Natural killer cell (primary cell): ENCODE results near the gene KRTAP24-1. TPM values are rescaled to one million over a fixed set of nuclear protein-coding genes. Genes with fewer than 3 reads are reported as not detected.

ENCODE experiments used
- ATAC-seq, 3 donors: fragments of 150-1000 bp in 2 of 3; fragments of 200-7000 bp in 1 of 3; cut with Tn5 transposase; 1 replicate in 1 of 3; 2 replicates in 2 of 3; pipeline ENCODE4 v1.10.0; 2021; ENCODE audit warnings: mild to moderate bottlenecking in 2 of 3, moderate library complexity in 2 of 3
- DNase-seq, 2 donors: peaks; one replicate each; pipeline versions ENCODE4 v3.0.0 to v3.0.0-alpha.2; 2013 to 2021; ENCODE audit warnings: mixed read lengths in 1 of 2
- H3K27ac ChIP-seq: one replicate; pipeline ENCODE4 v1.5.1; 2013; ENCODE audit warnings: mild to moderate bottlenecking, low read length
- H3K27me3 ChIP-seq: one replicate; pipeline ENCODE4 v1.6.1; 2013; ENCODE audit warnings: low read length; ENCODE audit not compliant: control insufficient read depth, insufficient read depth
- H3K36me3 ChIP-seq: one replicate; pipeline ENCODE4 v1.6.1; 2013; ENCODE audit warnings: low read length; ENCODE audit not compliant: control insufficient read depth, insufficient read depth
- H3K4me1 ChIP-seq: one replicate; pipeline ENCODE4 v1.6.1; 2013; ENCODE audit warnings: low read length; ENCODE audit not compliant: control insufficient read depth, insufficient read depth
- H3K4me3 ChIP-seq: one replicate; pipeline ENCODE4 v1.5.1; 2013; ENCODE audit warnings: low read length
- H3K9me3 ChIP-seq: one replicate; pipeline ENCODE4 v1.6.1; 2013; ENCODE audit warnings: low read length; ENCODE audit not compliant: control insufficient read depth, insufficient read depth
- H3K27ac Mint-ChIP-seq, 2 donors: one replicate each; pipeline ENCODE4 v1.8.0; 2022; ENCODE audit warnings: mild to moderate bottlenecking in 2 of 2, mixed read lengths in 2 of 2, moderate library complexity in 1 of 2
- H3K27me3 Mint-ChIP-seq, 2 donors: one replicate each; pipeline ENCODE4 v1.8.0; 2022; ENCODE audit warnings: low read depth in 2 of 2, mixed read lengths in 2 of 2
- H3K36me3 Mint-ChIP-seq: one replicate; pipeline ENCODE4 v1.8.0; 2022; ENCODE audit warnings: mixed read lengths
- H3K4me1 Mint-ChIP-seq, 2 donors: one replicate each; pipeline ENCODE4 v1.8.0; 2022; ENCODE audit warnings: mixed read lengths in 2 of 2
- H3K4me3 Mint-ChIP-seq: one replicate; pipeline ENCODE4 v1.8.0; 2022; ENCODE audit warnings: mild to moderate bottlenecking, moderate library complexity, mixed read lengths
- H3K9me3 Mint-ChIP-seq, 2 donors: one replicate each; pipeline ENCODE4 v1.8.0; 2022; ENCODE audit warnings: mixed read lengths in 2 of 2
- CTCF ChIP-seq: fragments of 200-600 bp; IDR thresholded peaks from one replicate; pipeline ENCODE4 v1.8.0; 2022; ENCODE audit warnings: antibody characterized with exemption
- WGBS: methylation state at CpG from one replicate; pipeline ENCODE4 v1.1.7; 2013; ENCODE audit warnings: missing lambda C conversion rate; ENCODE audit not compliant: insufficient coverage; 5-methylcytosine and 5-hydroxymethylcytosine counted together
- intact Hi-C: fragments of 100-400 bp; cut with micrococcal nuclease; formaldehyde crosslinking; loops from one replicate; pipeline ENCODE4 v1.14.2; 2022
- total RNA-seq, 4 donors: library from RNA; stranded (reverse); fragments of 120-200 nt in 1 of 4; gene quantifications; one replicate each; pipeline versions ENCODE4 v1.2.3 to v1.2.4, GENCODE V29; 2013 to 2022

Gene KRTAP24-1
- total RNA-seq, result not detected
- total RNA-seq (2013), result not detected

GRCh38 chr21:30282850-30283249 is at the start of gene KRTAP24-1:
KRTAP24-1 (minus strand) TSS chr21:30282950; CDS start chr21:30282932, 18 bp downstream.
- H3K4me1 Mint-ChIP-seq, result no peaks in the 10 kb centered on the region
- no peaks in the 10 kb centered on the region for H3K4me1 ChIP-seq
- DNase-seq, result no peak
- no peaks in the 10 kb centered on the region for H3K36me3 Mint-ChIP-seq
- H3K9me3 ChIP-seq, result no peaks in the 10 kb centered on the region
- H3K4me3 Mint-ChIP-seq, result no peak within 1 kb of the TSS
- no peak within 1 kb of the TSS for H3K4me3 ChIP-seq
- 51% methylated on average over 3 of the region's 3 CpGs for WGBS
- TF ChIP-seq CTCF, result no peak
- H3K27me3 ChIP-seq, result no peaks in the 10 kb centered on the region
- peaks cover 6 to 13% of the 10 kb centered on the region in 2 donors for H3K9me3 Mint-ChIP-seq
- intact Hi-C loops, result no loop called here
- no peaks in the 10 kb centered on the region for H3K36me3 ChIP-seq
- no peak within 1 kb of the TSS for H3K27ac Mint-ChIP-seq
- no peak for ATAC-seq
- no peaks in the 10 kb centered on the region for H3K27me3 Mint-ChIP-seq
- no peak within 1 kb of the TSS for H3K27ac ChIP-seq

- DNase-seq, result no peak
- no peaks in the 10 kb centered on the region for H3K27me3 ChIP-seq
- intact Hi-C loops, result no loop called here
- Mint-ChIP-seq H3K36me3 (no peaks in the 10 kb centered on the region), H3K9me3 (peaks cover 3 to 8% of the 10 kb centered on the region in 2 donors), H3K27me3 (no peaks in the 10 kb centered on the region), H3K4me1 (no peaks in the 10 kb centered on the region), H3K27ac (no peak overlapping the region), H3K4me3 (no peak overlapping the region)
- H3K4me1 ChIP-seq, result no peaks in the 10 kb centered on the region
- no peak for ATAC-seq
- WGBS, result 85% methylated on average over 3 of the region's 4 CpGs
- H3K4me3 ChIP-seq, result no peak overlapping the region
- TF ChIP-seq CTCF, result no peak
- no peaks in the 10 kb centered on the region for H3K36me3 ChIP-seq
- no peak overlapping the region for H3K27ac ChIP-seq
- H3K9me3 ChIP-seq, result peaks cover 3% of the 10 kb centered on the region
Observed at GRCh38 chr21:30329203-30329875, 46.6 kb upstream of the KRTAP24-1 start.

- Mint-ChIP-seq H3K27ac (no peak overlapping the region), H3K9me3 (peaks cover 4 to 9% of the 10 kb centered on the region in 2 donors), H3K4me3 (no peak overlapping the region), H3K4me1 (no peaks in the 10 kb centered on the region), H3K36me3 (no peaks in the 10 kb centered on the region), H3K27me3 (no peaks in the 10 kb centered on the region)
- intact Hi-C loops, result no loop called here
- Histone ChIP-seq H3K4me1 (no peaks in the 10 kb centered on the region), H3K27ac (no peak overlapping the region), H3K27me3 (no peaks in the 10 kb centered on the region), H3K4me3 (no peak overlapping the region), H3K36me3 (no peaks in the 10 kb centered on the region), H3K9me3 (peaks cover 3% of the 10 kb centered on the region)
- TF ChIP-seq CTCF, result no peak
- DNase-seq, result no peak
- ATAC-seq, result no peak
Observed at GRCh38 chr21:30326390-30326789, 43.6 kb upstream of the KRTAP24-1 start.

GRCh38 chr21:30320215-30320614 is 37.5 kb upstream of the KRTAP24-1 start, which contains the start of gene KRTAP26-1:
KRTAP26-1 (minus strand) TSS chr21:30320315; CDS start chr21:30320035, 280 bp downstream.
- Histone ChIP-seq H3K36me3 (no peaks in the 10 kb centered on the region), H3K9me3 (no peaks in the 10 kb centered on the region), H3K27me3 (no peaks in the 10 kb centered on the region), H3K4me1 (no peaks in the 10 kb centered on the region), H3K27ac (no peak within 1 kb of the TSS), H3K4me3 (no peak within 1 kb of the TSS)
- H3K27me3 Mint-ChIP-seq, result no peaks in the 10 kb centered on the region
- intact Hi-C loops, result no loop called here
- H3K27ac Mint-ChIP-seq, result no peak within 1 kb of the TSS
- H3K4me1 Mint-ChIP-seq, result no peaks in the 10 kb centered on the region
- H3K36me3 Mint-ChIP-seq, result no peaks in the 10 kb centered on the region
- no peak for TF ChIP-seq CTCF
- 98% methylated on average over 2 of the region's 2 CpGs for WGBS
- no peak within 1 kb of the TSS for H3K4me3 Mint-ChIP-seq
- ATAC-seq (no peak), DNase-seq (no peak)
- H3K9me3 Mint-ChIP-seq, result peaks cover 12 to 18% of the 10 kb centered on the region in 2 donors
